H1 (cell line): ENCODE results near the gene UNC93A. TPM values are rescaled to one million over a fixed set of nuclear protein-coding genes. Genes with fewer than 3 reads are reported as not detected.

Experiments used
- CTCF ChIA-PET: fragments of 300-600 bp; sonication (Branson Sonifier 250); formaldehyde crosslinking; loops from one replicate; lab custom pipeline; 2021; ENCODE audit not compliant: partially characterized antibody; lab: Charles Lee
- POLR2A ChIA-PET: fragments of 300-600 bp; sonication (Branson Sonifier 250); formaldehyde crosslinking; loops from one replicate; lab custom pipeline; 2021; ENCODE audit warnings: inconsistent platforms; ENCODE audit not compliant: partially characterized antibody; lab: Charles Lee
- DNase-seq, 2 experiments: peaks; one replicate each; pipeline versions ENCODE4 v3.0.0 to v3.0.0-alpha.2; 2010 to 2022; ENCODE audit warnings: low spot score in 2 of 2, low read depth in 1 of 2, mixed read lengths in 1 of 2
- FAIRE-seq: peaks from 2 replicates; lab custom pipeline; 2011; peaks lifted over from hg19 to GRCh38; lab: Jason Lieb, UNC
- H2AFZ ChIP-seq: 2 replicates; pipeline ENCODE4 v1.8.1; 2012; ENCODE audit warnings: low read length, inconsistent platforms
- H2AK5ac ChIP-seq: 2 replicates; pipeline ENCODE4 v1.6.1; 2013; ENCODE audit warnings: low read depth, low read length
- H2BK120ac ChIP-seq: replicated peaks from 2 replicates; pipeline ENCODE3; 2013; ENCODE audit warnings: low read depth, low read length, inconsistent platforms
- H2BK12ac ChIP-seq: 2 replicates; pipeline ENCODE4 v1.6.1; 2013; ENCODE audit warnings: low read depth, low read length
- H2BK15ac ChIP-seq: 2 replicates; pipeline ENCODE4 v1.6.1; 2013; ENCODE audit warnings: low read length
- H2BK20ac ChIP-seq: 2 replicates; pipeline ENCODE4 v1.6.1; 2013; ENCODE audit warnings: low read length
- H2BK5ac ChIP-seq: 2 replicates; pipeline ENCODE4 v1.6.1; 2013; ENCODE audit warnings: low read depth, low read length
- H3K14ac ChIP-seq: 2 replicates; pipeline ENCODE4 v1.6.1; 2013; ENCODE audit warnings: inconsistent platforms; ENCODE audit not compliant: insufficient read length
- H3K18ac ChIP-seq: 2 replicates; pipeline ENCODE4 v1.6.1; 2013; ENCODE audit warnings: low read length; ENCODE audit errors: extremely low read depth
- H3K23ac ChIP-seq: 2 replicates; pipeline ENCODE4 v1.6.1; 2013; ENCODE audit warnings: inconsistent platforms; ENCODE audit not compliant: insufficient read length
- H3K23me2 ChIP-seq: 2 replicates; pipeline ENCODE4 v1.6.1; 2013; ENCODE audit warnings: low read depth, low read length
- H3K27ac ChIP-seq: 2 replicates; pipeline ENCODE4 v1.6.1; 2011; ENCODE audit warnings: low read depth, low read length, inconsistent platforms
- H3K27me3 ChIP-seq, 4 experiments: replicated peaks in 1 of 4; 1 replicate in 1 of 4; 2 replicates in 3 of 4; pipeline versions ENCODE4 v1.6.1 to v1.8.1; 2011 to 2013; ENCODE audit warnings: low read length in 3 of 4, mild to moderate bottlenecking in 3 of 4, inconsistent platforms in 2 of 4, mixed read lengths in 2 of 4, moderate library complexity in 1 of 4; ENCODE audit not compliant: control insufficient read depth in 3 of 4, insufficient read depth in 3 of 4; ENCODE audit errors: extremely low read depth in 1 of 4
- H3K36me3 ChIP-seq, 4 experiments: 2 replicates each; pipeline versions ENCODE4 v1.6.1 to v1.8.1; 2011 to 2013; ENCODE audit warnings: mild to moderate bottlenecking in 4 of 4, low read length in 3 of 4, moderate library complexity in 2 of 4, control low read depth in 1 of 4, inconsistent platforms in 1 of 4; ENCODE audit not compliant: insufficient read depth in 4 of 4, control insufficient read depth in 2 of 4
- H3K4ac ChIP-seq: replicated peaks from 2 replicates; pipeline ENCODE3; 2013; ENCODE audit warnings: low read length, low read depth, mixed read lengths, inconsistent platforms; ENCODE audit not compliant: insufficient read length
- H3K4me1 ChIP-seq, 4 experiments: replicated peaks in 1 of 4; 1 replicate in 1 of 4; 2 replicates in 3 of 4; pipeline versions ENCODE4 v1.6.1 to v1.8.1; 2011 to 2013; ENCODE audit warnings: low read length in 3 of 4, inconsistent platforms in 2 of 4, mixed read lengths in 1 of 4; ENCODE audit not compliant: insufficient read depth in 4 of 4, control insufficient read depth in 3 of 4
- H3K4me2 ChIP-seq, 2 experiments: 2 replicates each; pipeline versions ENCODE4 v1.6.1 to v1.8.1; 2011 to 2013; ENCODE audit warnings: low read depth in 2 of 2, low read length in 2 of 2, control low read depth in 1 of 2, inconsistent platforms in 1 of 2, mild to moderate bottlenecking in 1 of 2; ENCODE audit not compliant: insufficient read depth in 1 of 2
- H3K4me3 ChIP-seq, 4 experiments: fragments of 200-600, 300-600 bp in 1 of 4; sonication (generic), shearing (Covaris generic), sonication (Bioruptor Twin) in 1 of 4; 2 replicates each; pipeline versions ENCODE4 v1.5.1 to v1.8.1; 2011 to 2016; ENCODE audit warnings: low read length in 4 of 4, low read depth in 3 of 4, control low read depth in 2 of 4, inconsistent platforms in 2 of 4, mild to moderate bottlenecking in 2 of 4, mixed read lengths in 1 of 4, moderate library complexity in 1 of 4; ENCODE audit not compliant: insufficient read depth in 2 of 4; ENCODE audit errors: extremely low read depth in 1 of 4
- H3K56ac ChIP-seq: replicated peaks from 2 replicates; pipeline ENCODE3; 2013; ENCODE audit warnings: low read depth, mild to moderate bottlenecking, mixed read lengths, low read length, inconsistent platforms; ENCODE audit not compliant: insufficient read length
- H3K79me1 ChIP-seq: 2 replicates; pipeline ENCODE4 v1.6.1; 2013; ENCODE audit warnings: low read depth, low read length, control low read depth
- H3K79me2 ChIP-seq, 2 experiments: 2 replicates each; pipeline versions ENCODE4 v1.6.1 to v1.8.1; 2012 to 2013; ENCODE audit warnings: low read length in 2 of 2, mild to moderate bottlenecking in 2 of 2, inconsistent platforms in 1 of 2; ENCODE audit not compliant: insufficient read depth in 2 of 2, control insufficient read depth in 1 of 2
- H3K9ac ChIP-seq, 4 experiments: replicated peaks in 1 of 4; 1 replicate in 1 of 4; 2 replicates in 3 of 4; pipeline versions ENCODE4 v1.6.1 to v1.8.1; 2011 to 2013; ENCODE audit warnings: low read depth in 3 of 4, low read length in 3 of 4, control low read depth in 2 of 4, mild to moderate bottlenecking in 2 of 4, moderate library complexity in 2 of 4, inconsistent platforms in 1 of 4; ENCODE audit errors: extremely low read depth in 1 of 4
- H3K9me3 ChIP-seq, 2 experiments: 2 replicates each; pipeline versions ENCODE4 v1.6.1 to v1.8.1; 2012 to 2013; ENCODE audit warnings: mild to moderate bottlenecking in 2 of 2, moderate library complexity in 2 of 2, control low read depth in 1 of 2, inconsistent platforms in 1 of 2, low read depth in 1 of 2, low read length in 1 of 2, mixed read lengths in 1 of 2; ENCODE audit not compliant: insufficient read depth in 2 of 2
- H4K20me1 ChIP-seq, 2 experiments: replicated peaks in 1 of 2; 2 replicates each; pipeline versions ENCODE3 to v1.8.1; 2011 to 2013; ENCODE audit warnings: inconsistent platforms in 2 of 2, low read length in 2 of 2, mild to moderate bottlenecking in 1 of 2; ENCODE audit not compliant: insufficient read depth in 2 of 2, control insufficient read depth in 1 of 2
- H4K5ac ChIP-seq: 2 replicates; pipeline ENCODE4 v1.6.1; 2013; ENCODE audit warnings: low read length, low read depth, mixed read lengths, inconsistent platforms; ENCODE audit not compliant: insufficient read length
- H4K8ac ChIP-seq: 2 replicates; pipeline ENCODE4 v1.8.0; 2013; ENCODE audit warnings: mild to moderate bottlenecking, moderate library complexity, low read length, inconsistent platforms; ENCODE audit not compliant: insufficient read depth; ENCODE audit errors: extremely low read depth
- H4K91ac ChIP-seq: replicated peaks from 2 replicates; pipeline ENCODE3; 2013; ENCODE audit warnings: low read length, mixed read lengths, inconsistent platforms; ENCODE audit not compliant: insufficient read length
- BCL11A ChIP-seq, 2 experiments: IDR thresholded peaks; one replicate each; pipeline ENCODE4 v1.6.1; 2011; ENCODE audit warnings: low read depth in 2 of 2, low read length in 2 of 2, mild to moderate bottlenecking in 2 of 2
- EGR1 ChIP-seq: IDR thresholded peaks from 2 replicates; pipeline ENCODE4 v1.6.1; 2011; ENCODE audit warnings: low read depth, low read length, borderline replicate concordance
- FOSL1 ChIP-seq: IDR thresholded peaks from 2 replicates; pipeline ENCODE4 v1.6.1; 2011; ENCODE audit warnings: mild to moderate bottlenecking, low read depth, low read length, moderate library complexity; ENCODE audit not compliant: insufficient read depth
- MAX ChIP-seq: IDR thresholded peaks from 2 replicates; pipeline ENCODE4 v1.6.1; 2012; ENCODE audit warnings: inconsistent platforms
- NANOG ChIP-seq: IDR thresholded peaks from 2 replicates; pipeline ENCODE4 v1.6.1; 2011; ENCODE audit warnings: low read length, low read depth, mild to moderate bottlenecking, inconsistent platforms; ENCODE audit not compliant: insufficient read depth, poor library complexity, severe bottlenecking
- PHF8 ChIP-seq: fragments of 200-600 bp; sonication (generic); conservative IDR thresholded peaks from 2 replicates; pipeline ENCODE4 v1.7.1; 2012; ENCODE audit warnings: low read depth, mild to moderate bottlenecking, inconsistent platforms, low read length, moderate library complexity
- POLR2A ChIP-seq, 2 experiments: IDR thresholded peaks; 1 replicate in 1 of 2; 2 replicates in 1 of 2; pipeline ENCODE4 v1.6.1; 2011; ENCODE audit warnings: low read depth in 2 of 2, low read length in 2 of 2, mild to moderate bottlenecking in 2 of 2; ENCODE audit errors: control extremely low read depth in 1 of 2
- TBP ChIP-seq: IDR thresholded peaks from 2 replicates; pipeline ENCODE4 v1.6.1; 2011; ENCODE audit warnings: low read depth, low read length, improper control_type of control experiment
- WGBS, 2 experiments: shearing (Covaris generic) in 1 of 2; methylation state at CpG; one replicate each; pipeline versions ENCODE4 v1.1.6 to v1.1.7; 2013 to 2015; ENCODE audit warnings: low lambda C conversion rate in 2 of 2, mixed read lengths in 2 of 2, inconsistent platforms in 1 of 2, low coverage in 1 of 2, missing lambda C conversion rate in 1 of 2; ENCODE audit not compliant: insufficient replicate concordance in 2 of 2, insufficient coverage in 1 of 2, insufficient read length in 1 of 2; ENCODE audit errors: extremely low coverage in 1 of 2, missing lambda C conversion rate in 1 of 2; 5-methylcytosine and 5-hydroxymethylcytosine counted together
- polyA plus RNA-seq, 7 experiments: library from polyadenylated mRNA; depleted of rRNA in 3 of 7; stranded (reverse) in 5 of 7; unstranded in 2 of 7; fragments of >200 nt in 5 of 7; fragments of 200-250 nt in 2 of 7; gene quantifications; 1 replicate in 5 of 7; 2 replicates in 1 of 7; 4 replicates in 1 of 7; pipeline versions ENCODE4 v1.2.1 to v1.2.3, GENCODE V29; 2011 to 2013; ENCODE audit warnings: missing spikeins in 2 of 7, mixed read lengths in 2 of 7
- total RNA-seq: library from RNA; stranded (reverse); fragmentation: NEBNext Ultra II Directional; extraction: Animal tissue kit (Norgen Biotek cat#: 25700); gene quantifications from 2 replicates; pipeline ENCODE4 v1.2.1, GENCODE V29; 2021

UNC93A gene
- total and polyA plus RNA-seq, 2 of the 8 experiments (the other 6 are each of a cell fraction or from before 2014, with no cell fraction given) = 0.39 TPM; not detected in 1

- no peak overlapping the region for H3K4me3 ChIP-seq
- no peaks in the 10 kb centered on the region for H3K79me2 ChIP-seq
- H2AK5ac ChIP-seq = no peak overlapping the region
- no peak for FAIRE-seq
- no peak overlapping the region for H2BK120ac ChIP-seq
- H3K23me2 ChIP-seq = no peaks in the 10 kb centered on the region; the same call in 1 of the 2 replicates
- H3K27ac ChIP-seq = no peak overlapping the region
- no peaks in the 10 kb centered on the region for H3K9me3 ChIP-seq
- no peaks in the 10 kb centered on the region for H3K79me1 ChIP-seq
- H2BK5ac ChIP-seq = no peak overlapping the region
- H3K4me2 ChIP-seq = no peak overlapping the region
- H4K91ac ChIP-seq = peak overlapping the region; percentile 17
- H2AFZ ChIP-seq = no peak overlapping the region
- 0 out of 2 replicates have a peak overlapping the region, but pooled peaks have one; percentile 34 for H2BK12ac ChIP-seq
- 0 out of 2 replicates have a peak overlapping the region, but pooled peaks have one; percentile 22 for H2BK15ac ChIP-seq
- 0 out of 2 replicates have a peak overlapping the region, but pooled peaks have one; percentile 1 for H3K18ac ChIP-seq
- no peak overlapping the region for H3K23ac ChIP-seq
- no peak overlapping the region for H3K4ac ChIP-seq
- H4K20me1 ChIP-seq = no peaks in the 10 kb centered on the region
- no peak for DNase-seq
- no peak overlapping the region for H3K9ac ChIP-seq
- H4K5ac ChIP-seq = no peak overlapping the region
- no peak overlapping the region for H3K14ac ChIP-seq
- H3K56ac ChIP-seq = no peak overlapping the region
- no peaks in the 10 kb centered on the region for H3K36me3 ChIP-seq
- peaks cover 0 to 10% (median 3%) of the 10 kb centered on the region in 4 experiments; a peak in 2 of 7 replicates for H3K4me1 ChIP-seq
- H3K27me3 ChIP-seq = no peaks in the 10 kb centered on the region
- 0 out of 2 replicates have a peak overlapping the region, but pooled peaks have one; percentile 72 for H2BK20ac ChIP-seq
- POLR2A ChIA-PET = no interaction called here
- CTCF ChIA-PET = interaction anchor here (0.7 to 3.5 kb wide), 4 partner anchors 51 to 132 kb away, joined by 3 to 10 read pairs (median 4); no protein-coding TSS in a partner anchor
- H4K8ac ChIP-seq = 0 out of 2 replicates have a peak overlapping the region, but pooled peaks have one; percentile 8
- whole genome bisulfite sequencing, 2 experiments = 94% methylated on average over 34 of the region's 38 CpGs; no CpG with 5 or more reads in 1 of the 2 experiments
- TF ChIP-seq MAX = no peak
- no peak for TF ChIP-seq POLR2A (IDR thresholded peaks at IDR 0.05; ENCODE audit: control extremely low read depth in 1 of 2, low read depth in 2 of 2, low read length in 2 of 2)
- TF ChIP-seq FOSL1 = no peak
- no peak for TF ChIP-seq TBP
- TF ChIP-seq PHF8 = no peak
- TF ChIP-seq EGR1 = no peak
- no peak for TF ChIP-seq BCL11A (IDR thresholded peaks at IDR 0.05; ENCODE audit: low read depth in 2 of 2, low read length in 2 of 2)
- TF ChIP-seq NANOG = no peak
Measured at GRCh38 chr6:167294651-167295494, 3.8 kb downstream of the UNC93A start.
